Calu3 (cell line): ENCODE data around the gene ARHGAP42. TPM values are rescaled to one million over a fixed set of nuclear protein-coding genes. Genes with fewer than 3 reads are reported as not detected.

Experiments used
- BruUV-seq: library from RNA; stranded (reverse); fragments of 400-500 nt; replicated peaks from 2 replicates; lab custom pipeline; 2021; lab: Mats Ljungman, UMichigan
- CTCF ChIA-PET: fragments of 300-600 bp; sonication (Branson Sonifier 250); formaldehyde crosslinking; loops from one replicate; lab custom pipeline; 2022; ENCODE audit warnings: antibody characterized with exemption; lab: Charles Lee
- DNase-seq: peaks from one replicate; pipeline ENCODE4 v3.0.0; 2022
- H3K27ac Mint-ChIP-seq: one replicate; pipeline ENCODE4 v1.8.0; 2022; ENCODE audit warnings: mixed read lengths; ENCODE audit not compliant: unreplicated experiment
- H3K27me3 Mint-ChIP-seq: one replicate; pipeline ENCODE4 v1.8.0; 2022; ENCODE audit warnings: mixed read lengths; ENCODE audit not compliant: unreplicated experiment
- H3K36me3 Mint-ChIP-seq: one replicate; pipeline ENCODE4 v1.8.0; 2022; ENCODE audit warnings: mild to moderate bottlenecking, moderate library complexity, mixed read lengths; ENCODE audit not compliant: insufficient read depth, unreplicated experiment
- H3K4me1 Mint-ChIP-seq: one replicate; pipeline ENCODE4 v1.8.0; 2022; ENCODE audit warnings: mild to moderate bottlenecking, low read depth, mixed read lengths; ENCODE audit not compliant: unreplicated experiment
- H3K4me3 Mint-ChIP-seq: one replicate; pipeline ENCODE4 v1.8.0; 2022; ENCODE audit warnings: mild to moderate bottlenecking, low read depth, moderate library complexity, mixed read lengths; ENCODE audit not compliant: unreplicated experiment
- H3K9me3 Mint-ChIP-seq: one replicate; pipeline ENCODE4 v1.8.0; 2022; ENCODE audit warnings: low read depth, mixed read lengths; ENCODE audit not compliant: unreplicated experiment
- CTCF ChIP-seq: fragments of 200-600 bp; IDR thresholded peaks from one replicate; pipeline ENCODE4 v1.8.0; 2022; ENCODE audit warnings: antibody characterized with exemption; ENCODE audit not compliant: unreplicated experiment
- intact Hi-C: fragments of 100-400 bp; cut with micrococcal nuclease; formaldehyde crosslinking; loops from one replicate; pipeline ENCODE4 v1.10.0; 2022; ENCODE audit not compliant: unreplicated experiment
- total RNA-seq: library from RNA; stranded (reverse); gene quantifications from 2 replicates; pipeline ENCODE4 v1.2.3, GENCODE V29; 2022

The ARHGAP42 gene
- total RNA-seq, 1 experiment from 2014 or later: 10.3 TPM

- no peaks in the 10 kb centered on the region for H3K27me3 Mint-ChIP-seq
- intact Hi-C loops: no loop called here
- no peak overlapping the region for H3K27ac Mint-ChIP-seq
- H3K36me3 Mint-ChIP-seq: no peaks in the 10 kb centered on the region
- peaks cover 23% of the 10 kb centered on the region for H3K4me1 Mint-ChIP-seq
- no peaks in the 10 kb centered on the region for H3K9me3 Mint-ChIP-seq
- no peak overlapping the region for H3K4me3 Mint-ChIP-seq
- CTCF ChIA-PET: no interaction called here
- no peak for TF ChIP-seq CTCF
- no TSS peak for BruUV-seq
- no peak for DNase-seq
Observed at GRCh38 chr11:100866453-100866852, 179.4 kb downstream of the ARHGAP42 start.

GRCh38 chr11:100867606-100868005 is 180.5 kb downstream of the ARHGAP42 start:
- Mint-ChIP-seq H3K4me1 (peaks cover 16% of the 10 kb centered on the region), H3K27me3 (no peaks in the 10 kb centered on the region), H3K27ac (no peak overlapping the region), H3K36me3 (no peaks in the 10 kb centered on the region), H3K4me3 (no peak overlapping the region), H3K9me3 (no peaks in the 10 kb centered on the region)
- DNase-seq: no peak
- CTCF ChIA-PET: no interaction called here
- no peak for TF ChIP-seq CTCF
- intact Hi-C loops: no loop called here
- BruUV-seq: no TSS peak

- DNase-seq: no peak
- H3K4me1 Mint-ChIP-seq: peaks cover 8% of the 10 kb centered on the region
- intact Hi-C loops: no loop called here
- TF ChIP-seq CTCF: no peak
- H3K36me3 Mint-ChIP-seq: no peaks in the 10 kb centered on the region
- no TSS peak for BruUV-seq
- no peak overlapping the region for H3K27ac Mint-ChIP-seq
- H3K4me3 Mint-ChIP-seq: no peak overlapping the region
- no peaks in the 10 kb centered on the region for H3K9me3 Mint-ChIP-seq
- no peaks in the 10 kb centered on the region for H3K27me3 Mint-ChIP-seq
- CTCF ChIA-PET: no interaction called here
Observed at GRCh38 chr11:100869328-100869727, 182.2 kb downstream of the ARHGAP42 start.

DNA sequence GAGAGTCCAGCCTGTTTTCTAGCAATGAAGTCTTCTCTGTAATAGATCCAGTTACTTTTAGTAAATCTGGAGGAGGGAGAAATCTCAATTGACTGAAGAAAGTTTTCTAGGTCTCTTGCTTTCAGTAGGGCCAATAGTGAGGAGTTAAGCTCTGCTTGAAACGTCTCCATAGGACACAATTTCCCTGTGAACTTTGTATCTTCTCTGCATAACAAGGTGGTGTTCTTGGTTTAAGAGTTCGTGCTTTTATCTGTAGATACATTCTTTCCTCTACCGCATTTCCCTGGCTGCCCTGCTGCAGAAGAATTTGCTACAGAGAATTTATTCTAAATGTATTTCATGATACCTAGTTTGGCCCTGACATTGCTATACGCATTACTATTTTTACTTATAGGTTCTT is 183.1 kb downstream of the ARHGAP42 start:
- Mint-ChIP-seq H3K4me1 (peaks cover 8% of the 10 kb centered on the region), H3K9me3 (no peaks in the 10 kb centered on the region), H3K36me3 (no peaks in the 10 kb centered on the region), H3K4me3 (no peak overlapping the region), H3K27me3 (no peaks in the 10 kb centered on the region), H3K27ac (no peak overlapping the region)
- intact Hi-C loops: no loop called here
- CTCF ChIA-PET: no interaction called here
- no peak for TF ChIP-seq CTCF
- no TSS peak for BruUV-seq
- DNase-seq: no peak
